Heart right ventricle (tissue), 16 donors: ENCODE data around the gene TRIP11. TPM values are rescaled to one million over a fixed set of nuclear protein-coding genes. Genes with fewer than 3 reads are reported as not detected.

ENCODE experiments used
- ATAC-seq, 8 donors: fragments of 200-7000 bp; cut with Tn5 transposase; one replicate each; pipeline ENCODE4 v1.9.1; 2020; ENCODE audit warnings: mild to moderate bottlenecking in 8 of 8, moderate library complexity in 8 of 8, moderate number of reproducible peaks in 1 of 8
- DNase-seq, 2 donors: peaks; one replicate each; pipeline ENCODE4 v3.0.0-alpha.2; 2020
- H3K27ac ChIP-seq, 10 donors: fragments of 200-600 bp; sonication (generic) in 2 of 10; one replicate each; pipeline versions ENCODE4 v1.5.0 to v1.8.0; 2020 to 2022; ENCODE audit warnings: mild to moderate bottlenecking in 3 of 10
- H3K27me3 ChIP-seq, 7 donors: fragments of 200-600 bp; one replicate each; pipeline ENCODE4 v1.8.0; 2021 to 2022; ENCODE audit warnings: mild to moderate bottlenecking in 2 of 7
- H3K36me3 ChIP-seq, 9 donors: fragments of 200-600 bp; sonication (generic) in 1 of 9; one replicate each; pipeline versions ENCODE4 v1.5.0 to v1.8.0; 2020 to 2022; ENCODE audit warnings: mild to moderate bottlenecking in 2 of 9
- H3K4me1 ChIP-seq, 9 donors: fragments of 200-600 bp; sonication (generic) in 1 of 9; one replicate each; pipeline versions ENCODE4 v1.5.0 to v1.8.0; 2020 to 2022; ENCODE audit warnings: mild to moderate bottlenecking in 4 of 9
- H3K4me3 ChIP-seq, 10 donors: fragments of 200-600 bp; sonication (generic) in 2 of 10; one replicate each; pipeline versions ENCODE4 v1.5.0 to v1.8.0; 2020 to 2022; ENCODE audit warnings: mild to moderate bottlenecking in 7 of 10, moderate library complexity in 2 of 10
- H3K9me3 ChIP-seq, 11 donors: fragments of 200-600 bp in 10 of 11; sonication (generic) in 2 of 11; one replicate each; pipeline versions ENCODE4 v1.5.0 to v1.8.0; 2013 to 2022; ENCODE audit warnings: mild to moderate bottlenecking in 2 of 11, control low read depth in 1 of 11, moderate library complexity in 1 of 11
- CTCF ChIP-seq, 9 donors: fragments of 200-600 bp; sonication (generic) in 2 of 9; IDR thresholded peaks; one replicate each; pipeline versions ENCODE4 v1.5.0 to v1.8.0; 2021 to 2022; ENCODE audit warnings: antibody characterized with exemption in 9 of 9, mild to moderate bottlenecking in 5 of 9, moderate library complexity in 1 of 9
- WGBS, 2 donors: extraction: QIAGEN DNeasy Blood & Tissue Kit; methylation state at CpG; one replicate each; pipeline ENCODE4 v1.1.7; 2013; ENCODE audit warnings: inconsistent platforms in 1 of 2; 5-methylcytosine and 5-hydroxymethylcytosine counted together
- intact Hi-C, 10 donors: fragments of 100-400 bp; cut with DNase I; formaldehyde crosslinking; loops; one replicate each; pipeline versions ENCODE4 v1.11.1 to v1.14.2; 2022
- polyA plus RNA-seq, 2 donors: library from polyadenylated mRNA; stranded (reverse); fragments of 200-250 nt; gene quantifications; one replicate each; pipeline ENCODE4 v1.2.3, GENCODE V29; 2013
- total RNA-seq, 10 donors: library from RNA; stranded (reverse); fragmentation: NEBNext Ultra II Directional in 3 of 10; extraction: Animal tissue kit (Norgen Biotek cat#: 25700) in 3 of 10; gene quantifications; one replicate each; pipeline versions ENCODE4 v1.2.1 to v1.2.4, GENCODE V29; 2021 to 2023
- donor health status: Arrhythmogenic right ventricular cardiomyopathy.
- donor health status: ischemic (EF 13 %, LVEDD 7.1; RV severe dilation, severe dysfunction).
- donor health status: healthy with polysubstance abuse.
- donor health status: DM: no; HTN: yes; CAD: no.
- donor health status: DM: no; HTN: no; CAD: no.
- donor health status: ischemic (EF 25% LVEDD 6.9; RV normal size, moderate dysfunction).
- donor health status: ischemic (EF 25% LVEDD 5.7; RV mildly dilated, moderate dysfunction).
- donor health status: healthy.
- donor health status: DM: yes; HTN: yes; CAD: no.
- donor health status: Ischemic cardiomyopathy.
- donor health status: ischemic (EF 35%, LVEDD 5.7; RV mildly dilated, moderate dysfunction).
- donor health status: nonischemic (EF 11% LVEDD 7.7; RV severe dilation, severe dysfunction).
- donor health status: DM: yes; HTN: yes; CAD: no.
- donor health status: PGD.
- donor health status: ischemic (EF 29% LVEDD 5.4; RV normal size, mild dysfunction).
- donor health status: nonischemic (EF 23%, LVEDD 6.1; RV moderate dilation, normal function).

The TRIP11 gene
- total and polyA plus RNA-seq, 12 donors: 4.0 to 73.3 (median 56.5) TPM

- intact Hi-C loops: no loop called here
- no peaks in the 10 kb centered on the region for H3K27me3 ChIP-seq
Observed at GRCh38 chr14:92033906-92034687, 5.8 kb downstream of the TRIP11 start.

GRCh38 chr14:92033433-92033832 is 6.4 kb downstream of the TRIP11 start:
- H3K4me3 ChIP-seq: no peak overlapping the region
- no peak overlapping the region for H3K27ac ChIP-seq
- no peaks in the 10 kb centered on the region for H3K27me3 ChIP-seq
- 96 to 100% methylated on average over 1 of the region's 1 CpG for WGBS, 2 donors
- intact Hi-C loops: no loop called here
- H3K4me1 ChIP-seq: peaks cover 7 to 32% (median 27%) of the 10 kb centered on the region in 9 donors
- H3K36me3 ChIP-seq: peaks cover 0 to 72% (median 9%) of the 10 kb centered on the region in 9 donors
- TF ChIP-seq CTCF (IDR thresholded peaks at IDR 0.05): no peak
- peaks cover 0 to 2% (median 0%) of the 10 kb centered on the region in 11 donors for H3K9me3 ChIP-seq
- ATAC-seq (no peak), DNase-seq (no peak)

More at GRCh38 chr14:92033906-92034687, 5.8 kb downstream of the TRIP11 start:
- Histone ChIP-seq H3K36me3 (peaks cover 0 to 65% (median 9%) of the 10 kb centered on the region in 9 donors), H3K27ac (no peak overlapping the region), H3K9me3 (peaks cover 0 to 2% (median 0%) of the 10 kb centered on the region in 11 donors), H3K4me3 (no peak overlapping the region), H3K4me1 (peaks cover 7 to 36% (median 33%) of the 10 kb centered on the region in 9 donors)
- DNase-seq (no peak), ATAC-seq (no peak)
- WGBS, 2 donors: 95 to 96% methylated on average over 11 of the region's 11 CpGs
- no peak for TF ChIP-seq CTCF (IDR thresholded peaks at IDR 0.05)

GRCh38 chr14:92026548-92027190 is 13.2 kb downstream of the TRIP11 start:
- Histone ChIP-seq H3K27ac (no peak overlapping the region), H3K4me1 (no peaks in the 10 kb centered on the region), H3K4me3 (no peak overlapping the region), H3K36me3 (peaks cover 0 to 100% (median 23%) of the 10 kb centered on the region in 9 donors), H3K27me3 (no peaks in the 10 kb centered on the region), H3K9me3 (no peaks in the 10 kb centered on the region)
- intact Hi-C loops: no loop called here
- TF ChIP-seq CTCF (IDR thresholded peaks at IDR 0.05): no peak
- no peak for ATAC-seq
- 91 to 92% methylated on average over 21 of the region's 21 CpGs for WGBS, 2 donors
- no peak for DNase-seq

- 74 to 75% methylated on average over 1 of the region's 1 CpG for WGBS, 2 donors
- H3K27me3 ChIP-seq: no peaks in the 10 kb centered on the region
- no peaks in the 10 kb centered on the region for H3K9me3 ChIP-seq
- no peak for DNase-seq
- TF ChIP-seq CTCF (IDR thresholded peaks at IDR 0.05): no peak
- no peak overlapping the region for H3K27ac ChIP-seq
- ATAC-seq: no peak
- H3K4me1 ChIP-seq: no peaks in the 10 kb centered on the region
- peaks cover 0 to 99% (median 24%) of the 10 kb centered on the region in 9 donors for H3K36me3 ChIP-seq
- no peak overlapping the region for H3K4me3 ChIP-seq
- intact Hi-C loops: no loop called here
Observed at GRCh38 chr14:92022036-92022435, 17.8 kb downstream of the TRIP11 start.
